Urothelium cell line (cell line): Measurements from ENCODE around the gene ZRANB1.

ENCODE experiments used
- DNase-seq: peaks from one replicate; pipeline ENCODE4 v3.0.0; 2011; ENCODE audit warnings: low spot score, mixed read lengths
- FAIRE-seq: peaks from 2 replicates; lab custom pipeline; 2011; peaks lifted over from hg19 to GRCh38; lab: Jason Lieb, UNC

The ZRANB1 gene

GRCh38 chr10:125017547-125018298 is 75.8 kb downstream of the ZRANB1 start:
- no peak for DNase-seq
- no peak for FAIRE-seq

- FAIRE-seq (no peak), DNase-seq (no peak)
These were observed 76.7 kb downstream of the ZRANB1 start for GRCh38 chr10:125018576-125019143.

DNA sequence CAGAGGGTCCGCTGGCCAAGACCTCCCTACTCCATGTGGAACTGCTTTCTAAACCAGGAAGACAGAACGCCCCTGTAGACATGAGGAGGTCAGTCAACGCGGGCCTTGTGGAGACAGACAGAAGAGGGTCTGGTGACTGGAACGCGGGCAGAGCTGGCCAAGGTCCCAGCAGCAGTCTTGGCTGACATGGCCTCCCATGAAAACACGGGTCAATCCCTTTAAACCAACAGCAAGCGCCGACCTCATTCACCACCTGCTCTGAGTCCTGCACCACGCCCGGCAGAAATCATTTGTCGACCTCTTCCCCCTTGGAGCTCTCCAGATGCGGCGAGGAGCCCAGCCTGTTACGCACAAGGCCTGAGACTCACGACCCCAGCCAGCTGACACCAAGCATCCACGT is 78.5 kb downstream of the ZRANB1 start:
- FAIRE-seq (no peak), DNase-seq (no peak)

- FAIRE-seq (no peak), DNase-seq (no peak)
These were observed 78.9 kb downstream of the ZRANB1 start for GRCh38 chr10:125020871-125021270.

DNA sequence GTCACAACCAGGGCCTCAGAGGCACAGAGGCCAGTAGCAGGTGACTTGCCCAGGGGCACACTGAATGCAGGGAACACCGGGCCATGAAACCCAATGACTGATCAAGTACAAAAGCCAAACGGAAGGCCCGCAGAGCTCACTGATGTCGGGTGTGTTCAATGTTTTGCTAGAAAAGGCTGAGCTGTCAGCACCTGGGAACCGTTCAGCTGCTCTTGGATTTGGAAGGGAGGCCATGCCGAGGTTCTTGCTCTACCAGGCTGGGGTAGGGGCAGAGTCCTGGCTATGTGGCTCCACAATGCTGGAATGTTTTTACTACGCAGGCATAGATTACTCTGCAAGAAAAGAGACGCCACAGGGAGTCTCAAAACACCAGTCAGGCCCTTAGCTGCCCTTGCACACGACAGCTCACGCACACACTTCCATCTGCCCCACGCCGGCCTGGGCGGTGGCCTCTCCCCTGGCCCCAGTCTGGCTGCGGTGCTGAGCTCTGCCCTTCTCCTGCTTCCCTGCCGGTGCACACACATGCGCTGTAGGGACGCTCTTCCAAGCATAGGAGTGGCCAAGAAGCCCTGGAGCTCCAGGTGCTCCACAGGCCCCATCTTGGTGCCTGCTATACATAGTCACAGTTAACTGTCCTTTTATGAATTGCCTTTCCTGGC is 79.9 kb downstream of the ZRANB1 start:
- FAIRE-seq = no peak
- DNase-seq = no peak

- FAIRE-seq (no peak), DNase-seq (no peak)
These were observed 80.7 kb downstream of the ZRANB1 start for GRCh38 chr10:125022671-125023070.

DNA sequence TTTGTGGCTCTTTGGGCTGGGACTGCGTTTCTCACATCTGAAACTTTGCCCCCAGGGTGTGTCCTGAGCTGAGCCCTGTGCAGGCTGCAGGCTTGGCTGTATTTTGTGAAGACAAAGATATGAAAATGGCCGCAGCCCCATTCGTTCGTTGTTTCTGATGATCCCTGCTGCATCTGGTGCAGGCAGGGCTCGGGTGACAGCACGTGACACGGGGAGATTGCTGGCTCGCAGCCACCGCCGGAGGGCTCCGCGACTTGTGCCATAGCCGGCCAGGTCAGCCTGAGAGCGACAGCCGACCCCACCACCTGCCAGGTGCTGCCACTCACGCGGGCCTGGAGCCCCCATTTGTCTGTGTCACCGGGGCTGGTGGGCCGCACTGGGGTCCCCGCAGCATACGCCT is 81.3 kb downstream of the ZRANB1 start:
- DNase-seq (no peak), FAIRE-seq (no peak)

DNA sequence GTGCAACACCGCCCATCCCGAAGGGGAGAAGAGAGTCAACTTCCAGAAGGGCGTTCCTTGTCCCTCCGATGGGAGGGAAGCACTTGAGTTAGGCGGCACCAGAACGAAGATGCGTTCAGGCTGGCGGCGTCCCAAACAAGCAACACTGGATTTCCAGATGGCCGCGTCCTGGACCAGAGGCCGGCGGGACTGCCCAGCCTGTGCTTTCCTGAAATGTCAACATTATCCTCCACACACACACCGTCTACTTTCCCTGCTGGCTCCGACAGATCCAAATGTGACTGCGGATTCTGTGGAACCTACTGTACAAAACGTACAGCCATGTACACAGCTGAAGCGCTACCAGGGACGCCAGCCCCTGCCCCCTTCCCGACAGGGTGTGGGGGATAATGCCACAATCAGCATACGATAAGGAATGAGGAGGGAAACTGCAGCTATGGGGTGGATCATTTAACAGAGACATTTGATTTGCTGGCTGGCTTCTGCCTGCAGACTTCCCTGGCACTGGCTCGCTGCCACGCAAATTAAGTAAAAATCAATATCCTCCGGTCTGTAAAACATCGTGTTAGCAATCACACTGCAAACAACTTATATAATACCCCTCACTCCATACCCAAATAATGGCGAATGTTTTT is 82.1 kb downstream of the ZRANB1 start:
- DNase-seq = no peak
- no peak for FAIRE-seq

- no peak for FAIRE-seq
- DNase-seq = no peak
These were observed 82.7 kb downstream of the ZRANB1 start for GRCh38 chr10:125024497-125025234.

GRCh38 chr10:125025341-125025740 is 83.4 kb downstream of the ZRANB1 start:
- DNase-seq (no peak), FAIRE-seq (no peak)

DNA sequence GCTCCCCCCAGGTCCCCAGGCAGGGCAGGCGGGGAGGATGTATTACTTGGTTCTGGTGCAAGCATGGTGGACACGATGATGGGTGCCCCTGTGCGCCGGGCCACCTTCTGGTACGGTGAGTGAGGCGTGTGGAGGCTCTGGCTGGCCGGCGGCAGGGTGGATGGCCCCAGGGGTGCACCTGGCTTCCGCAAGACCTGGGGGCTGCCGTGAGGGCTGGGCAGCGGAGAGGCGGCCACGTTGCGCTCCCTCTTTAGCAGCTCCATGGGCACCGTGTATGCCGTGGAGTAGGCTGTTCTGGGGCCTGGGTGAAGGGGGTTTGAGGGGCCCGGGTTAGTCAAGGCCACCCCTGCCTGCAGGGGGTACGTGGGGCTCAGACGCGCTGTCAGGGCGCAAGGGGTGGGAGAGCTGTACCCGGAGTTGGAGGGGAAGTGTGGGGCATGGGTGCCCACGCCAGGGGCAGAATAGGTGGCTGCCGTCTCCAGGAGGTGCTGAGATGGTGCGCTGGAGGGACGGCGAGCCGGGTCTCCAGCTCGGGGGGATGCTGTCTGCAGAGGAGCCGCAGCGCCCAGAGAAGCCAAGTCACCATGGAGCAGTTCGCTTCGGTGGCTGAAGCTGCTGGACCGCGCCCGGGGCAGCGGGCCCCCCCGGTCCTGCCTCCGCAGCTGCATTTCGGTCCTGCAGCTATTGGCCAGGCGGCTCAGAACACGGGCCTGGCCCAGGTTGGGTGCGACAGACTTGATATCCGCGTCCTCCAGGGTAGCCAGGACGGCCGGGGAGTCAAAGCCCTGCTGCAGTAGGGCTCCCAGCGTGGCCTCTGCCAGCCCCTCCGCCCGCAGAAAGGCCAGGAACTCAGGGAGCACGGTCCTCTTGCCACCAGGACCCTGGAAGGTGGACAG is 84.4 kb downstream of the ZRANB1 start:
- DNase-seq (no peak), FAIRE-seq (no peak)

- FAIRE-seq = no peak
- no peak for DNase-seq
These were observed 85.2 kb downstream of the ZRANB1 start for GRCh38 chr10:125026974-125027735.

DNA sequence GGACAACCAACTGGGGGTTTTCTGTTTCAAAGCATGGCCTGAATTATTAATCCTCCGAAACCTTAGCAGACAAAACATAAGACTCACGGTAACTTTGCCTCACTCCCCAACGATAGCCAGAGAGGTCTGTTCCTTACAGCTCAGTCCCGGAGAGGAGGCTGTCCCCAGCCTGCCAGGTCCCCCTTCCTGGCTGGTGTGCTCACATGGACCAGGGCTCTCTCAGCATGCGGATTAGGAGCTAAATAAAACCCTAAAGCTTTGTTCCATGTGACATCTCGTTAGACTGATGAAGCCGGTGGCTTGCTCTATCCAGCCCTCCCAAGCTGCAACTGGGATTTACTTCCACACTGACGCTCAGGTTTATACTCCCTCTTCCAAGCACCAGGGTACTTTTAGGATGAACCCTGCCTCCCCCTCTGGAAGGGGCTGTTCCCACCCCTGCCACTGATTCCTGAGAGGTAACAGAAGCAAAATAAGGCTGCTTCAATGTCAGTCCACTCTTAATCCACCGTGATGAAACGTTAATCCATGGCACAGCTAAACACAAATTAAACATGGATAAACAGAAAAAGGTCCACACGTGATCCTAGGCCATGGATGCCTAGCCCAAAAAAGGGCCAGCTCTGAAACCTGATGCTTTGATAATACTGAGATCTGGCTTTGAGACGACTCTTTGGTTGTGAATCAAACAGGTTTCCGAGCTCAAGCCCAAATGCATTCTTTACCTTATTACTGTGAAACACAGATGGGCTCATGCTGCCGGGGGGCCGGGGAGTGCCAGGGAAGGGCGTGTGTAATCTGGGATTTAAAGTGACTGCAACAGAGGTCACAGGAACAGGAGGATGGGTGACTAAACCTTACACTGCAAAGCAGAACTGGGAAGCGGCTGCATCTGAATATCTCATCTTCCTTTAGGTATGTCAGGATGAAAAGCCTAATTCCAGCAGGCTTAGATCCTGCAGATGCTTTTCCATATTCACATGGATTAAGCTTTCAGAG is 86.2 kb downstream of the ZRANB1 start:
- DNase-seq (no peak), FAIRE-seq (no peak)

DNA sequence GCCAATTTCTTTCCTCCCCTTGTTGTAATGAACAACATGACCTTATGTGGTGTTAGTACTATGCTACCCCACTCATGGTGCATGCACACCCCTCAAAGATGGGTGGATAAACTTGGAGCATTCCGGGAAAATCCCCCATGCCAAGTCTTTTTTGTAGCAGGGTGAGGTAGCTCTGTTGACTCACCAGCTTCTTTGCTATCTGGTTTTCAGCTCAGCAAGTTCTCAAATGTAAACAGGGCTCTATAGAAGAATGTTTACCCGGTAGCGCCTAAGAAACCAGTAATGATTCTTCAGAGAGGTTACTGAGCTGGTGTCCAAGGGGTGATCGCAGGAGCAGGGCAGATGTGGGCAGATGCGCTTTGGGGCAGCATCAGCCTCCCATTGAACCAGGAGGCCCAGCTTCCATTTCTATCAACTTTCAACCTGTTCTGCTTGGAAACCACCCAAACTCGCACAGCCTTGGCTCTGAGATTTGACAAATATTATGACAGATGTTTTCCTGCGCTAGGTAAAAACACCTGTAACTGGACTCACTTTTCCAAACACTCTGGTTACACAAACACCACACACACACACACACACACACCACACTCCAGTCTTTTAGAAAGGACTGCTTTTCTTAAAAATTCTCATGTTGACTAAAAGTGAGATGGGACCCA is 87.8 kb downstream of the ZRANB1 start:
- FAIRE-seq (no peak), DNase-seq (no peak)

- DNase-seq (no peak), FAIRE-seq (no peak)
These were observed 88.8 kb downstream of the ZRANB1 start for GRCh38 chr10:125030567-125031197.

GRCh38 chr10:125032474-125033020 is 90.6 kb downstream of the ZRANB1 start:
- FAIRE-seq (no peak), DNase-seq (no peak)
